Measurements from ENCODE around the gene EEA1. TPM values are rescaled to one million over a fixed set of nuclear protein-coding genes. Genes with fewer than 3 reads are reported as not detected.
"Not testable (repeated sequence)": the region's sequence is repeated elsewhere in the genome, so short reads cannot be mapped to it uniquely, and the experiment has no call there.

The EEA1 gene
- total RNA-seq, 2 experiments from 2014 or later: 10.5 to 11.1 TPM

DNA sequence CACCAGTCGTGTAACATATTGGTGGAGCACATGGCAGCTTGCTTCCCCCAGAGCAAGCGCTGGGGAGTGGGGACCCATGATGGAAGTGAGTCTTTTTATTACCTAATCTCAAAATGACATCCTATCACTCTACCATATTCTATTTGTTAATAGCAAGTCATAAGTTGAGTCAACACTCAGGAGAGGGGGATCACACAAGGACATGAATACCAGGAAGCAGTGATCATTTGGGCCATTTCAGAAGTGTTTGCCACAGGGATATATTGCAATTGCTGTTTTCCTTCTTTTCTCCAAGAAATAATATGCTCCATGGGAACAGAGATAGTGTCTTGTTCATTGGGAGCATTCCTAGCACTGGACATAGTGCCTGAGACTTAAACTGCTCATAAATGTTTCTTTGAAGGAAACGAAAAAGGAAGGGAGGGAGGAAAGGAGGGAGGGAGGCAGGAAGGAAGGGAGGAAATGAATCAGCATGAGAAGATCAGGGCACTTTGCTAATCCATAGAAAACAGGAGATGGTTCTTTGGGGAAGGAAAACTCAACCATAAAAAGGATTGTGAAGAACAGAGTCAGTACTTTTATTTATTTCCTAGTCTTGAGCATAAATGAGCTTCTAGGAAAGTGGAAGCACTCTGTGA is 39.2 kb upstream of the EEA1 start:
- no peaks in the 10 kb centered on the region for H3K36me3 ChIP-seq (ENCODE audit: insufficient read depth, low read length)
- TF ChIP-seq, protein P1, sequence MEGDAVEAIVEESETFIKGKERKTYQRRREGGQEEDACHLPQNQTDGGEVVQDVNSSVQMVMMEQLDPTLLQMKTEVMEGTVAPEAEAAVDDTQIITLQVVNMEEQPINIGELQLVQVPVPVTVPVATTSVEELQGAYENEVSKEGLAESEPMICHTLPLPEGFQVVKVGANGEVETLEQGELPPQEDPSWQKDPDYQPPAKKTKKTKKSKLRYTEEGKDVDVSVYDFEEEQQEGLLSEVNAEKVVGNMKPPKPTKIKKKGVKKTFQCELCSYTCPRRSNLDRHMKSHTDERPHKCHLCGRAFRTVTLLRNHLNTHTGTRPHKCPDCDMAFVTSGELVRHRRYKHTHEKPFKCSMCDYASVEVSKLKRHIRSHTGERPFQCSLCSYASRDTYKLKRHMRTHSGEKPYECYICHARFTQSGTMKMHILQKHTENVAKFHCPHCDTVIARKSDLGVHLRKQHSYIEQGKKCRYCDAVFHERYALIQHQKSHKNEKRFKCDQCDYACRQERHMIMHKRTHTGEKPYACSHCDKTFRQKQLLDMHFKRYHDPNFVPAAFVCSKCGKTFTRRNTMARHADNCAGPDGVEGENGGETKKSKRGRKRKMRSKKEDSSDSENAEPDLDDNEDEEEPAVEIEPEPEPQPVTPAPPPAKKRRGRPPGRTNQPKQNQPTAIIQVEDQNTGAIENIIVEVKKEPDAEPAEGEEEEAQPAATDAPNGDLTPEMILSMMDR (IDR thresholded peaks at IDR 0.05): no peak
- no peak overlapping the region for H3K4me3 ChIP-seq (ENCODE audit: low read length)
- ChIA-PET CTCF (interaction anchor here (0.6 kb wide), 1 partner anchor 482 kb away, joined by 4 read pairs; no protein-coding TSS in a partner anchor), POLR2A (no interaction called here)
- ATAC-seq (ENCODE audit: poor library complexity) (no peak), DNase-seq (no peak)
- H3K4me1 ChIP-seq (ENCODE audit: insufficient read depth, low read length): no peaks in the 10 kb centered on the region
- H3K27ac ChIP-seq (ENCODE audit: low read depth in 1 of 2, low read length in 2 of 2): no peak overlapping the region
- no peaks in the 10 kb centered on the region for H3K27me3 ChIP-seq (ENCODE audit: control insufficient read depth in 1 of 2, insufficient read depth in 2 of 2, low read length in 2 of 2)
- no peak overlapping the region for H3K27ac Mint-ChIP-seq
- H3K27me3 Mint-ChIP-seq: no peaks in the 10 kb centered on the region
- H3K9me3 Mint-ChIP-seq: no peaks in the 10 kb centered on the region
- intact Hi-C loops (cut with DNase I, micrococcal nuclease): no loop called here
- H3K36me3 Mint-ChIP-seq (ENCODE audit: low read depth): no peaks in the 10 kb centered on the region
- no peaks in the 10 kb centered on the region for H3K4me1 Mint-ChIP-seq (ENCODE audit: low read depth)
- no peaks in the 10 kb centered on the region for H3K9me3 ChIP-seq (ENCODE audit: control insufficient read depth in 1 of 2, insufficient read depth in 1 of 2, low read length in 2 of 2)
- no peak overlapping the region for H3K4me3 Mint-ChIP-seq

DNA sequence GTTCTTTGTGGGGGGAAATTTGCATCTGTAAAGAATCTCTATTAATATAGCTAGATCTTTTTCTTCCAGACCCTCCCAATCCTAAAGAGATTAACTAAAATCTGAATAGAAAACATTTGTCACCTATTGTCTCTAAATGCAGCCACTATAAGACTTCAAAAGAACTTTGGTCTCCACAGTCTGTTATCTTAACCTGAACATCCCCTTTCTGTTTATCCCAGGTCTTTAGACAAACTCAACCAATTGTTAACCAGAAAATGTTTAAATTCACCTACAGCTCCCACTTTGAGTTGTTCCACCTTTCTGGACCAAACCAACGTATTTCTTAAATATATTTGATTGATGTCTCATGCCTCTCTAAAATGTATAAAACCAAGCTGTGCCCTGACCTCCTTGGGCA is 35.3 kb upstream of the EEA1 start:
- H3K9me3 ChIP-seq (ENCODE audit: control insufficient read depth in 1 of 2, insufficient read depth in 1 of 2, low read length in 2 of 2); H3K36me3 ChIP-seq (ENCODE audit: insufficient read depth, low read length); H3K27ac ChIP-seq (ENCODE audit: low read depth in 1 of 2, low read length in 2 of 2); H3K27me3 Mint-ChIP-seq; ATAC-seq (ENCODE audit: poor library complexity); H3K9me3 Mint-ChIP-seq; DNase-seq; CTCF ChIA-PET; H3K4me1 Mint-ChIP-seq (ENCODE audit: low read depth); POLR2A ChIA-PET; H3K4me1 ChIP-seq (ENCODE audit: insufficient read depth, low read length); H3K4me3 ChIP-seq (ENCODE audit: low read length); H3K27ac Mint-ChIP-seq; H3K36me3 Mint-ChIP-seq (ENCODE audit: low read depth); H3K27me3 ChIP-seq (ENCODE audit: control insufficient read depth in 1 of 2, insufficient read depth in 2 of 2, low read length in 2 of 2); intact Hi-C loops (cut with DNase I, micrococcal nuclease); H3K4me3 Mint-ChIP-seq: not testable (repeated sequence)

DNA sequence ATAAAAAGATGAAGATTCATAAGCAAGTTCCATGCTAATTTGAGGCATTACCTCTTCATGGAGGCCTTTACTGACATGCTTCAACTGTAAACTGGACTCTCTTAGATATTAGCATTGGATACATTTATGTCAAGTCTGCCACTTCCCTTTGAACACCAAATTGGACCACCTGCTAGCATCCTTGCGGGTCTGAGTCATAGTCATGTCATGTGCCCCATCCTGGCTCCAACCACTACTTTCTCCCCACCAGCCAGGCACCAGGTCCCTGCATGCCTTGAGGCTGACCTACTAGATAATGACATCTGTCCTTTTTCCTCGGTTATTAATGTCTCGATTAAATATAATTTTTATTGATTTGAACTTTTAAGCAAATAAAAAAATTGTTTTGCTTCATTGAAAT is 32.9 kb upstream of the EEA1 start:
- Histone ChIP-seq H3K27me3 (ENCODE audit: control insufficient read depth in 1 of 2, insufficient read depth in 2 of 2, low read length in 2 of 2) (no peaks in the 10 kb centered on the region), H3K9me3 (ENCODE audit: control insufficient read depth in 1 of 2, insufficient read depth in 1 of 2, low read length in 2 of 2) (no peaks in the 10 kb centered on the region), H3K4me1 (ENCODE audit: insufficient read depth, low read length) (no peaks in the 10 kb centered on the region), H3K36me3 (ENCODE audit: insufficient read depth, low read length) (no peaks in the 10 kb centered on the region), H3K4me3 (ENCODE audit: low read length) (no peak overlapping the region), H3K27ac (ENCODE audit: low read depth in 1 of 2, low read length in 2 of 2) (no peak overlapping the region)
- no peak overlapping the region for H3K4me3 Mint-ChIP-seq
- no peak overlapping the region for H3K27ac Mint-ChIP-seq
- H3K36me3 Mint-ChIP-seq (ENCODE audit: low read depth): no peaks in the 10 kb centered on the region
- H3K4me1 Mint-ChIP-seq (ENCODE audit: low read depth): no peaks in the 10 kb centered on the region
- POLR2A ChIA-PET: no interaction called here
- ATAC-seq (ENCODE audit: poor library complexity) (no peak), DNase-seq (no peak)
- H3K27me3 Mint-ChIP-seq: no peaks in the 10 kb centered on the region
- CTCF ChIA-PET: no interaction called here
- intact Hi-C loops (cut with DNase I, micrococcal nuclease): no loop called here
- TF ChIP-seq, protein P1 (IDR thresholded peaks at IDR 0.05): no peak
- no peaks in the 10 kb centered on the region for H3K9me3 Mint-ChIP-seq
